22Rv1 (cell line): ENCODE results near the gene GTSF1L.

Experiments used
- H3K27ac ChIP-seq: fragments of 450-650 bp; 2 replicates; pipeline ENCODE4 v1.5.1; 2017
- CTCF ChIP-seq: fragments of 450-650 bp; IDR thresholded peaks from 2 replicates; pipeline ENCODE4 v1.5.1; 2017; ENCODE audit warnings: mild to moderate bottlenecking
- ZFX ChIP-seq: fragments of 450-650 bp; IDR thresholded peaks from 2 replicates; pipeline ENCODE4 v1.6.1; 2017; ENCODE audit warnings: antibody characterized with exemption, borderline replicate concordance

GTSF1L gene

DNA sequence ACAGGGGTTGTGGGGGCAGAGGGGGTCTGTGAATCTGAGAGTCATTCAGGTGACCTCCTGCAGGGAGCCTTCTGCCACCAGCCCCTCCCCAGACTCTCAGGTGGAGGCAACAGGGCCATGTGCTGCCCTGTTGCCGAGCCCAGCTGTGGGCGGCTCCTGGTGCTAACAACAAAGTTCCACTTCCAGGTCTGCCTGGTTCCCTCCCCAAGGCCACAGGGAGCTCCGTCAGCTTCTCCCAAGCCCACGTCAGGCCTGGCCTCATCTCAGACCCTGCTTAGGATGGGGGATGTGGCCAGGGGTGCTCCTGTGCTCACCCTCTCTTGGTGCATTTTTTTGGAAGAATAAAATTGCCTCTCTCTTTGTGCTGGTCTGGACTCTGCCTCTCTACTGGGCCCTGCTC, 10.7 kb downstream of the GTSF1L start:
- no peak overlapping the region for H3K27ac ChIP-seq
- TF ChIP-seq ZFX: no peak
- no peak for TF ChIP-seq CTCF

DNA sequence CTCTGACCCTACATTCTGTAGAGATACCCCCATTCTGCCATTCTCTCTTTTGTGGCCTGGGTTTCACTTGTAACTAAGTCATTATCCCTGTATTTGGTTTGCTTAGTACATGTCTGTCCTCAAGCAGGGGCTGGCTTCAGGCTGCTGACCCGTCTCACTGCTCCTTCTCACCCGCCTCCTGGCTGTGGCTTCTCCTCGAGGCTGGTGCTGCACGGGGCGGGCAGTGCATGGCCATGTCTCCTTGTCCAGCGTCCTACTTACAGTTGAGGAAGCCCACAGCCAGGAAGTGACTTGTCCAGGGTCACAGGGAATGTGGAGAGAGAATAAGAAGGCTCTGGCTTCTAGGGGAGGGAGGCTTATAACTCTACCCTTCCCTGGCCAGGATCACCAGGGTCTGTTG, 11.3 kb downstream of the GTSF1L start:
- no peak overlapping the region for H3K27ac ChIP-seq
- no peak for TF ChIP-seq CTCF
- TF ChIP-seq ZFX: no peak

DNA sequence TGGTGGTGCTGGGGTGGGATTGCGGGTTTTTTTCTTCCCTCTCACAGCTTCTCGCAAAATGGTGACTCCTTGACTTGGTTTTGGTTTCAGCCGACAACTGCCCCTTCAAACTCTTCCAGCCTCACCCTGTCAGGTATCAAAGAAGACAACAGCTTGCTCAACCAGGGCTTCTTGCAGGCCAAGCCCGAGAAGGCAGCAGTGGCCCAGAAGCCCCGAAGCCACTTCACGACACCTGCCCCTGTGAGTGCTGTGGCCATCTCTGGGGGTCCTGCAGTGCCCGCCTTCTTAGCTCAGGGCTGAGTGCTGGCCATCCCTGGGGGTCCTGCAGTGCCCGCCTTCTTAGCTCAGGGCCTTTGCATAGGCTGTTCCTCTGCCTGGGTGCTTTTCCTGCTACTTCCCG, 11.8 kb downstream of the GTSF1L start:
- TF ChIP-seq ZFX (no peak), CTCF (no peak)

GRCh38 chr20:43711098-43711654, 15.6 kb downstream of the GTSF1L start:
- no peak for TF ChIP-seq CTCF
- TF ChIP-seq ZFX: no peak
- no peak overlapping the region for H3K27ac ChIP-seq

More for the DNA sequence above, 11.8 kb downstream of the GTSF1L start:
- no peak overlapping the region for H3K27ac ChIP-seq

GRCh38 chr20:43710370-43711044, 16.3 kb downstream of the GTSF1L start:
- no peak overlapping the region for H3K27ac ChIP-seq
- no peak for TF ChIP-seq CTCF
- TF ChIP-seq ZFX: no peak

DNA sequence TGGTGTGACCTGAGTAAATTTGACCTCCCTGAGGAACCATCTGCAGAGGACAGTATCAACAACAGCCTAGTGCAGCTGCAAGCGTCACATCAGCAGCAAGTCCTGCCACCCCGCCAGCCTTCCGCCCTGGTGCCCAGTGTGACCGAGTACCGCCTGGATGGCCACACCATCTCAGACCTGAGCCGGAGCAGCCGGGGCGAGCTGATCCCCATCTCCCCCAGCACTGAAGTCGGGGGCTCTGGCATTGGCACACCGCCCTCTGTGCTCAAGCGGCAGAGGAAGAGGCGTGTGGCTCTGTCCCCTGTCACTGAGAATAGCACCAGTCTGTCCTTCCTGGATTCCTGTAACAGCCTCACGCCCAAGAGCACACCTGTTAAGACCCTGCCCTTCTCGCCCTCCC, 24.3 kb downstream of the GTSF1L start:
- no peak overlapping the region for H3K27ac ChIP-seq
- TF ChIP-seq ZFX (no peak), CTCF (no peak)

DNA sequence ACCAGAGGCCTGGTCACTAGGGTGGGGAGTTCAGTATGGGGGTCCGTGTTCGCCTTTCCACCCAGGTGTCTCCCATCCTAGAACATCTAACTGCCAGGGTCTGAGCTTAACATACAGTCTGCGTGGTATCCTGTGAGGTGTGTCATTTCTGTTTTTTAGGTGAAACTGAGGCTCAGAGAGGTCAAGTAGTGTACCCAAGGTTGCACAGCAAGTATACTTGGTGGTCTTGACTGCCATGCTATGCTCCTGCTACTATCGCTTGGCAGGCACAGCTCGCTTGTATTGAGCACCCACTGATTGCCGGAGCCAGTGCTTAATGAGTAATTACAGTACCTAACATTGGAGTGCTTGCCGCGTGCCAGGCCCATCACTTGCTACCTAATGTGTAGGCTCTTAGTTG, 26.2 kb downstream of the GTSF1L start:
- no peak for TF ChIP-seq ZFX
- TF ChIP-seq CTCF: no peak

More for the DNA sequence above, 26.2 kb downstream of the GTSF1L start:
- no peak overlapping the region for H3K27ac ChIP-seq
